OCI-LY7 (cell line): ENCODE results near the gene HOXA3.

ENCODE experiments used
- CTCF ChIP-seq: fragments of 200-600 bp; sonication (generic); conservative IDR thresholded peaks from 2 replicates; pipeline ENCODE4 v1.5.1; 2014; ENCODE audit warnings: mild to moderate bottlenecking, antibody characterized with exemption, low read length, moderate library complexity, mixed read lengths
- EZH2phosphoT487 ChIP-seq: fragments of 200-600 bp; sonication (generic); IDR thresholded peaks from 2 replicates; pipeline ENCODE4 v1.6.1; 2018; ENCODE audit warnings: low read depth, borderline replicate concordance, mild to moderate bottlenecking, mixed run types, antibody characterized with exemption, low read length, moderate library complexity, mixed read lengths

- TF ChIP-seq CTCF (no peak), EZH2phosphoT487 (no peak)
Measured at GRCh38 chr7:27138985-27139333, 13.4 kb downstream of the HOXA3 start.
